Measurements from ENCODE around the gene CACNA1H.

DNA sequence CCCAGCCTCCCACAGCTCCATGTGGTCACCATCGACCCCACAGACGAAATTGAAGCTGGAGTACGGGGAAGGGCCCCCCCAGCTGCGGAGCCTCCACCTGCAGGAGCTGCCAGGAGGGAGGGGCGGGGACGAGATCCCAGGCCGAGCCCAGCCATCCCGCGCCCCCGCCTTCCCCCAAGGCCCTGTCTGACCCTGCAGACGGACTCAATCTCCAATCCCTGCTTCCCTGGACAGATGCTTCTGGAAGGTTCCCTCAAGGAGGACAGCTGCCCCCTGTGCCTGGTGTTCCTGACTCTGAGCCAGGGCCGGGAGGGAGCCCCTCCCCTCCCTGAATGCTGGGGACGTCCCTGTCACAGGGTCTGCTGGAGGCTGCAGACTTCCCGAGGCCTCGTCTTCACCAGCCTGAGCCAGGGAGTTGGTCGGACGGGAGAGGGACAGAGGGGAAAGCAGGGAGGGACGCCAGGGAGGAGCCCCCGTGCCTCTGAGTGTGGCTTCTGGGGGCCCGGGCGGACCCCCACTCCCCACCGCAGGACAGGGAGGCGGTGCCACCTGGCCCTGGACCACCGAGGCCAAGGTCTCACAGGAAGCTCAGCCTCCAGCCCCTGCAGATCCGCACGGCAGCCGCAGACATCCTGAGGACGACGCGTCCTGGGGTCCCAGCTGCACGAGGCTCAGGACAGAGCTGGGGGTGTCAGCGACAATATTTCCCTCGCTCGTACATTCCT is 35.6 kb upstream of the CACNA1H start:
- TF ChIP-seq SIN3A (conservative IDR thresholded peaks at IDR 0.05 in 1 of 2, IDR thresholded peaks at IDR 0.05 in 1 of 2; ENCODE audit: low read depth in 1 of 2, low read length in 2 of 2) (no peak), SP1 (IDR thresholded peaks at IDR 0.05; ENCODE audit: low read depth, low read length) (no peak)
